ENCODE data around the gene SCUBE3.

The SCUBE3 gene

GRCh38 chr6:35300848-35301247 is 87.1 kb downstream of the SCUBE3 start:
- no peak for DNase-seq (ENCODE audit: low read depth in 2 of 2)

All from activated CD8-positive, alpha-beta memory T cell treated with anti-CD3 and anti-CD28 coated beads for 4 hours (primary cell).